ENCODE data around the gene PARK7.

Gene PARK7

DNA sequence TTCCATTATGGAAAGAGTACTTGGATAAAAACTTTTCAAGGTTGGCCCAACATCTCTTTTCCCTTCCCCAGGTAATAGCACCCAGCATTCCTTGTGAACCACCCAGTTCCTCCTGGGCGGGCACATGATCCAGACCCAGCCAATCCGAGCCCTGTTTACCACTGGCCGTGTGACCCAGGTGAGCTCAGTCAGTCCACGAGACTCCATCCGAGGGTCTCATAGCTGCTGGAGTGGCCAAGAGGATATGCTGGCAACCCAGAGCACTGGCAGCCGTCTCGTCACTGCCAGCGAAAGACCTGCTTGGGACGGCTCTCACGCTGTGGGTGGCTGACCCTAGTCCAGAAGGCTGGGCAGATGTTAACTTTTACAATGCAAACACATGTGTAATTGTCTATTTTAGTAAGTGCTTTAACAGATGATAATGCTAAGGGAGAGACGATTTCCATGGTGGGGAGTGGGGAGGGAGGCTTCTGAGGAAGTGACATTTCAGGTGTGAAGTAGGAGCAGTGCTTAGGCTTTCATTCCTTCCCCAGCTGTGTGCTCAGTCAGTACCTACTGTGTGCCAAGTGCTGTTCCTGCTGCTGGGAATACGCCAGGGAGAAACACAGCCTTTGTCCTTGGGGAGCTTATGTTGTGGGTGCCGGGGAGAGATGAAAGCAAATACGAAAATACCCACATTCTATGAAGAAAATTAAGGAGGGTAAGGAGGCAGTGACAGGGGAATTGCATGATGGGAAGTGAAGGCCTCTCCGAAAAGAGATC lies 24.5 kb downstream of the PARK7 start:
- DNase-seq = no peak

DNA sequence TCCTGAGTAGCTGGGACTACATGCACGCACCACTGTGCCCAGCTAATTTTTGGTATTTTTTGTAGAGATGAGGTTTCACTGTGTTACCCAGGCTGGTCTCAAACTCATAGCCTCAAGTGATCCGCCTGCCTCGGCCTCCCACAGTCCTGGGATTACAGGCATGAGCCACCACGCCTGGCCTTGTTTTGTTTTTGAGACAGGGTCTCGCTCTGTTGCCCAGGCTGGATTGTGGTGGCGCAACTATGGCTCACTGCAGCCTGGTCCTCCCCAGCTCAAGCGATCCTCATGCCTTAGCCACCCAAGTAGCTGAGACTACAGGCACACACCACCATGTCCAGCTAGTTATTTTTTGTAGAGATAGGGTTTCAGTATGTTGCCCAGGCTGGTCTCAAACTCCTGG lies 26.0 kb downstream of the PARK7 start:
- no peak for DNase-seq

DNA sequence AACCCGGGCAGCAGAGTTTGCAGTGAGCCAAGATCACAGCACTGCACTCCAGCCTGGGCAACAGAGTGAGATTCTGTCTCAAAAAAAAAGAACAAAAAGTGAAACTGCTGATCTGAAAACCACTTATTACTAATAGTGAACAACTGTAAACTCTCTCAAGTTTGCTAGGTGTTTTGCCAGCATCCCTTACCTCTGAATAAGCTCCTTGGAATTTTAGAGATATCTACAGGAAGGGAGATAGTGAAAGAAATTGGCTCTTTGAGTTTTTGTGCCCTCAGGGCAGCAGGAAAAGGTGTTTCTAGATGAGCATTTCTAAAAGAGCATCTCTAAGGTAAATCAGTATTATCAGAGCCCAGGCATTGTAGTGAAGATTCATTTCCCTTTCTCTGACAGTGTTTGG lies 27.1 kb downstream of the PARK7 start:
- no peak for DNase-seq

GRCh38 chr1:7989762-7990428 lies 28.4 kb downstream of the PARK7 start:
- DNase-seq = no peak

GRCh38 chr1:7991504-7992440 lies 30.3 kb downstream of the PARK7 start:
- DNase-seq = no peak

DNA sequence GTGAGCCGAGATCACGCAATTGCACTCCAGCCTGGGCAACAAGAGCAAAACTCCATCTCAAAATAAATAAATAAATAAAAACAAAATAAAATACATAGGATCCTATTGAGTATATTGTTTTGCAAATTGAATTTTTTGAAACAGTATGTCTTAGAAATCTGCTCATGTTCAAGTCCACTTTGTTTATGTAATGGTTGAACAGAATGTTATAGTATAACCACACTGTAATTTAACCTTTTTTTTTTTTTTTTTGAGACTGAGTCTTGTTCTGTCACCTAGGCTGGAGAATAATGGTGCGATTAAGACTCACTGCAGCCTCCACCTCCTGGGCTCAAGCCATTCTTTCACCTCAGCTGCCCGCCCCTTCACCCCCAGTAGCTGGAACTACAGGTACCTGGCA lies 31.4 kb downstream of the PARK7 start:
- no peak for DNase-seq

DNA sequence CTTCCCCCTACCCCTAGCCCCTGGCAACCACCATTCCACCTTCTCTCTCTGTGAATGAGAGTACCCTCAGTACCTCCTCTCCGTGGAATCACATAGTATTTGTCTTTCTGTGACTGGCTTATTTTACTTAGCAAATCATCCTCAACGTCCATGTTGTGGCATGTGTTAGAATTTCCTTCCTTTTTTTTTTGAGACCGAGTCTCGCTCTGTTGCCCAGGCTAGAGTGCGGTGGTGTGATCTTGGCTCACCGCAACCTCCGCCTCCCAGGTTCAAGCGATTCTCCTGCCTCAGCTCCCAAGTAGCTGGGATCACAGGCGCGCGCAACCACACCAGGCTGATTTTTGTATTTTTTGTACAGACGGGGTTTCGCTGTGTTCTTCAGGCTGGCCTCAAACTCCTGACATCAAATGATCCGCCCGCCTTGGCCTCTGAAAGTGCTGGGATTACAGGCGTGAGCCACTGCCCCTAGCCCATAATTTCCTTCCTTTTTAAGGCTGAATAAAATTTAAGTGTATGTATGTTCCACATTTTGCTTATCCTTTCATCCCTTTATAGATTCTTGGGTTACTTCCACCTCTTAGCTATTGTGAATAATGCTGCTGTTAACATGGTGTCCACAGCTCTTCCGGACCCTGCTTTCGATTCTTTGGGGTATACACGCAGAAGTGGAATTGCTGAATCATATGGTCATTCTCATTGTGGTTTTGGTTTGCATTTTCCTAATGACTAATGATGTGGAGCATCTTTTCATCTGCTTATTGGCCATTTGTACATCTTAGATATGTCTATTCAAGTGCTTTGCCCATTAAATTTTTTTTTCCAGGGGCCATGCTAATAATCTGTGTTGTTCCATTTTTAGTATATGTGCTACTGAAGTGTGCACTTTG lies 32.3 kb downstream of the PARK7 start:
- no peak for DNase-seq

DNA sequence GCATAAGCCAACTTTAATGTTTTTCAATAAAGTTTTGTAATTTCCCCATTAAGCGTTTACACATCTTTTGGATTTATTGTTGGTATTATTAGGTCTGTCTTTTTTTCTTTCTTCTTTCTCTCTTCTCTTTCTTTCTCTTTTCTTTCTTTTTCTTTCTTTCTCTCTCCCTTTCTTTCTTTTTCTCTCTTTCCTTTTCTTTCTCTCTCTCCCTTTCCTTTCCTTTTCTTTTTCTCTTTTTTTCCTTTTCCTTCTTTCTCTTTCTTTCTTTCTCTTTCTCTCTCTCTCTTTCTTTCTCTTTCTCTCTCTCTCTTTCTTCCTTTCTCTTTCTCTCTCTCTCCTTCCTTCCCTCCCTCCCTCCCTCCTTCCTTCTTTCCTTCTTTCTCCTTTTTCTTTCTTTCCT lies 33.3 kb downstream of the PARK7 start:
- no peak for DNase-seq

GRCh38 chr1:7995437-7995836 lies 33.9 kb downstream of the PARK7 start:
- no peak for DNase-seq

DNA sequence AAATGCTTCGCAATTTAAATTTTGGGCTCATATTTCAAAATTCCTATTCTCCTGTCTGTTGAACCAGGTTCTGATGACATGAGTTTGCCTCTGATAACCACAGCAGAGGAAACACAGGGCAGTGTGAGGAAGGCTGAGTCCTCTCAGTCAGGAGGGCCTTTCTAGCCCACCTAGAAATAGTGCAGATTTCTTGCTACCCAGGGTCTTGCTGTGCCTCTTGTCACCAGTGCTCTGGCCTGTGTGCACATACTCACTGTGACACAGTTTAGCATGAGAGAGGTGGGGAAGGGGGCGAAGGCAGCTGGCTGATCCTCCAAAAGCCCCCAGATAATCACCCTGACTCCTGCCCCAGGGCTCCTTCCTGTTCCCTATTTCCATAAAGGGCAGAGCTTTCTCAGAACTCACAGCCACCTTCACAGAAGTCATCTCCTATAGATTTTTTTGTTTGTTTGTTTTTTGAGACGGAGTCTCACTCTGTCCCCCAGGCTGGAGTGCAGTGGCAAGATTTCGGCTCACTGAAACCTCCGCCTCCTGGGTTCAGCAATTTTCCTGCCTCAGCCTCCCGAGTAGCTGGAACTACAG lies 40.9 kb downstream of the PARK7 start:
- DNase-seq = no peak

DNA sequence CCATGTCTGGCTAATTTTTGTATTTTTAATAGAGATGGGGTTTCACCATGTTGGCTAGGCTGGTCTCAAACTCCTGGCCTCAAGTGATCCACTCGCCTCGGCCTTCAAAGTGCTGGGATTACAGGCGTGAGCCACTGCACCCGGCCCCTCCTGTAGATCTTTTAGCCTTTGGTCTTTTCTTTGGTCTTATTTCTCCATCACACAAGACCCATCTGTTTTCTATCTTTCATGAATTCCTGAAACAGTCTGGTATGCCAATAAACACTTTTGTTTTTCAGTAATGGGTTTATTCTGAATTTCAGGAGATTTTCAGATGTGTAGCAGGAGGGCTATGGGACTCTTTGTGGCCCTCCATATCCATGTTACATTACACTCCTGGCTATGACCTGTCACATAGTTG lies 41.4 kb downstream of the PARK7 start:
- DNase-seq = no peak

GRCh38 chr1:8003438-8004112 lies 42.1 kb downstream of the PARK7 start:
- no peak for DNase-seq

GRCh38 chr1:8004113-8004802 lies 42.7 kb downstream of the PARK7 start:
- no peak for DNase-seq

- DNase-seq = no peak
Measured at GRCh38 chr1:8004803-8005573, 43.5 kb downstream of the PARK7 start.

- no peak for DNase-seq
Measured at GRCh38 chr1:8006037-8006963, 44.8 kb downstream of the PARK7 start.

DNA sequence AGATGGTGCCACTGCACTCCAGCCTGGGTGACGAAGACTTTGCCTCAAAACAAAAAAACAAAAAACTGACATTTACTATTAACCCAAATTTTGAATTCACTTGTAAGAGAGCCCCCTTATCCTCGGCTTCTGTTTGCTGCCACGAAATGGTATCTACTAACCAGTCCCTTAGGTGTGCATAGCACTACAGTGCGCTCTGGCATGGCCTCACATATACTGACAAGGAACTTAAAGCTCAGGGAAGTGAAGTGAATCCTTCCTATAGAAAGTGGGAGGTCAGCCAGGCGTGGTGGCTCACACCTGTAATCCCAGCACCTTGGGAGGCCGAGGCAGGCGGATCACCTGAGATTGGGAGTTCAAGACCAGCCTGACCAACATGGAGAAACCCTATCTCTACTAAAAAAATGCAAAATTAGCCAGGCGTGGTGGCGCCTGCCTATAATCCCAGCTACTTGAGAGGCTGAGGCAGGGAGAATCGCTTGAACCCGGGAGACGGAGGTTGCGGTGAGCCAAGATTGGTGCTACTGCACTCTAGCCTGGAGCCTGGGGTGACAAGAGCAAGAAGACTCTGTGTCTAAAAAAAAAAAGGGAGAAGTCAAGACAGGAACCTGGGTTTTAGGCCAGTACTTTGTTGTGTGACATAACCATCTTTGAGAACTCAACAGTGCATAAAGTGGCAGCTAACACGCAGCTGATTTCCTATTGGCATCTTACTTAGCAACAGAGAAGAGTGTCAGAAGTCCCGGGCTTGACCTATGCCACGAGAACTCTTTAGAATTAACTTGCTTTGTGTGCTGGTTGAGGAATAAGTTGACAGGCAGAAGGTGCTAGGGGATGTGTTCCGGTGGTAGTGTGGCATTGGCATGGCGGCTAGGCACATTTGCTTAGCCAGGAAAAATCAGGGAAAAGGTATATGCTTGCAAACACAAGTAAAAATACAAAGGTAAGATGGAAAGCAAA lies 47.8 kb downstream of the PARK7 start:
- DNase-seq = no peak

- no peak for DNase-seq
Measured at GRCh38 chr1:8010080-8010664, 48.7 kb downstream of the PARK7 start.

All from RPMI8226 (cell line).